HCT116 (cell line): ENCODE data around the gene DACT1. TPM values are rescaled to one million over a fixed set of nuclear protein-coding genes. Genes with fewer than 3 reads are reported as not detected.

ENCODE experiments used
- ATAC-seq: fragments of 200-7000 bp; cut with Tn5 transposase; 2 replicates; pipeline ENCODE4 v1.9.1; 2020; ENCODE audit warnings: mild to moderate bottlenecking, moderate library complexity
- BruUV-seq: library from RNA; stranded (reverse); fragments of 400-500 nt; replicated peaks from 2 replicates; lab custom pipeline; 2021; lab: Mats Ljungman, UMichigan
- CTCF ChIA-PET: fragments of 300-600 bp; sonication (Branson Sonifier 250); formaldehyde crosslinking; loops from one replicate; lab custom pipeline; 2021; ENCODE audit warnings: antibody characterized with exemption; lab: Charles Lee
- POLR2A ChIA-PET: fragments of 300-600, 350-600 bp; sonication (Branson Sonifier 250); formaldehyde crosslinking; loops from one replicate; lab custom pipeline; 2021; ENCODE audit warnings: antibody characterized with exemption; lab: Charles Lee
- RAD21 ChIA-PET, 2 experiments: fragments of 300-600 bp; sonication (Branson Sonifier 250); formaldehyde crosslinking; loops; one replicate each; lab custom pipeline; 2023; ENCODE audit warnings: low total read pairs in 2 of 2; ENCODE audit not compliant: uncharacterized antibody in 2 of 2, unreplicated experiment in 2 of 2, low non-redundant PET in 1 of 2; lab: Charles Lee
- DNase-seq: peaks from one replicate; pipeline ENCODE4 v3.0.0-alpha.2; 2010; ENCODE audit warnings: low read depth, low spot score
- H2AFZ ChIP-seq: fragments of 200-600 bp; shearing (Covaris generic), sonication (generic); 2 replicates; pipeline ENCODE4 v1.6.1; 2017; ENCODE audit warnings: low read depth, mixed run types, mixed read lengths, antibody characterized with exemption, low read length; ENCODE audit not compliant: poor library complexity, severe bottlenecking
- H3K27ac ChIP-seq: 2 replicates; pipeline ENCODE4 v1.5.1; 2012; ENCODE audit warnings: low read depth, low read length
- H3K27me3 ChIP-seq: fragments of 200-600 bp; sonication (generic); 2 replicates; pipeline ENCODE4 v1.6.1; 2016; ENCODE audit warnings: mixed run types, low read length, mixed read lengths; ENCODE audit not compliant: insufficient read depth
- H3K36me3 ChIP-seq, 2 experiments: fragments of 200-500 bp in 1 of 2; fragments of 200-600 bp in 1 of 2; sonication (Bioruptor generic) in 1 of 2; sonication (generic) in 1 of 2; 2 replicates each; pipeline versions ENCODE4 v1.5.1 to v1.6.1; 2014 to 2016; ENCODE audit warnings: low read length in 2 of 2, inconsistent platforms in 1 of 2, mixed read lengths in 1 of 2, mixed run types in 1 of 2; ENCODE audit not compliant: insufficient read depth in 2 of 2, control insufficient read depth in 1 of 2
- H3K4me1 ChIP-seq, 2 experiments: fragments of 200-600 bp in 1 of 2; sonication (generic) in 1 of 2; 2 replicates each; pipeline versions ENCODE4 v1.5.1 to v1.6.1; 2012 to 2017; ENCODE audit warnings: low read length in 2 of 2, inconsistent platforms in 1 of 2, mild to moderate bottlenecking in 1 of 2, mixed read lengths in 1 of 2, mixed run types in 1 of 2, moderate library complexity in 1 of 2; ENCODE audit not compliant: insufficient read depth in 2 of 2, control insufficient read depth in 1 of 2
- H3K4me2 ChIP-seq: fragments of 200-600 bp; sonication (generic); 2 replicates; pipeline ENCODE4 v1.6.1; 2017; ENCODE audit warnings: mixed run types, low read length, mixed read lengths
- H3K4me3 ChIP-seq, 2 experiments: fragments of 200-600 bp in 1 of 2; sonication (generic) in 1 of 2; replicated peaks in 1 of 2; 2 replicates each; pipeline ENCODE4 v1.5.1; 2011 to 2016; ENCODE audit warnings: low read length in 2 of 2, control low read depth in 1 of 2, low read depth in 1 of 2, mild to moderate bottlenecking in 1 of 2, mixed read lengths in 1 of 2, mixed run types in 1 of 2
- H3K79me2 ChIP-seq: fragments of 200-600 bp; sonication (generic); 2 replicates; pipeline ENCODE4 v1.6.1; 2017; ENCODE audit warnings: mild to moderate bottlenecking, mixed run types, low read length, moderate library complexity, mixed read lengths; ENCODE audit not compliant: insufficient read depth
- H3K9ac ChIP-seq: fragments of 200-600 bp; sonication (generic); 2 replicates; pipeline ENCODE4 v1.6.1; 2016; ENCODE audit warnings: low read length, mixed read lengths
- H3K9me2 ChIP-seq: fragments of 200-600 bp; sonication (generic), shearing (Covaris generic); 2 replicates; pipeline ENCODE4 v1.6.1; 2017; ENCODE audit warnings: mixed run types, mild to moderate bottlenecking, moderate library complexity; ENCODE audit not compliant: insufficient read depth
- H3K9me3 ChIP-seq, 2 experiments: fragments of 200-500 bp in 1 of 2; fragments of 200-600 bp in 1 of 2; sonication (Bioruptor generic) in 1 of 2; sonication (generic) in 1 of 2; 2 replicates each; pipeline ENCODE4 v1.6.1; 2014 to 2017; ENCODE audit warnings: low read length in 2 of 2, mixed read lengths in 2 of 2, inconsistent platforms in 1 of 2, low read depth in 1 of 2, mild to moderate bottlenecking in 1 of 2, mixed run types in 1 of 2, moderate library complexity in 1 of 2; ENCODE audit not compliant: control insufficient read depth in 1 of 2, insufficient read depth in 1 of 2
- H4K20me1 ChIP-seq: fragments of 200-600 bp; sonication (generic), shearing (Covaris generic); 2 replicates; pipeline ENCODE4 v1.6.1; 2017; ENCODE audit warnings: mixed run types, mild to moderate bottlenecking, moderate library complexity; ENCODE audit not compliant: insufficient read depth
- ATF3 ChIP-seq: IDR thresholded peaks from 2 replicates; pipeline ENCODE4 v1.6.1; 2012
- CTCF ChIP-seq, 3 experiments: fragments of 200-600 bp in 1 of 3; sonication (generic) in 1 of 3; IDR thresholded peaks in 2 of 3; conservative IDR thresholded peaks in 1 of 3; 2 replicates each; pipeline ENCODE4 v1.5.1; 2012 to 2017; ENCODE audit warnings: low read depth in 2 of 3, low read length in 2 of 3, antibody characterized with exemption in 1 of 3, borderline replicate concordance in 1 of 3, control low read depth in 1 of 3, mild to moderate bottlenecking in 1 of 3, mixed read lengths in 1 of 3, mixed run types in 1 of 3, moderate library complexity in 1 of 3; ENCODE audit not compliant: insufficient read depth in 1 of 3
- EZH2phosphoT487 ChIP-seq: fragments of 200-600 bp; IDR thresholded peaks from 2 replicates; pipeline ENCODE4 v1.6.1; 2018; ENCODE audit warnings: antibody characterized with exemption, borderline replicate concordance
- FOSL1 ChIP-seq: IDR thresholded peaks from 2 replicates; pipeline ENCODE4 v1.6.1; 2012; ENCODE audit warnings: low read depth
- JUND ChIP-seq: IDR thresholded peaks from 2 replicates; pipeline ENCODE4 v1.6.1; 2012
- POLR2A ChIP-seq: IDR thresholded peaks from 2 replicates; pipeline ENCODE4 v1.7.0; 2011; ENCODE audit warnings: borderline replicate concordance; ENCODE audit not compliant: insufficient read depth, insufficient read length; ENCODE audit errors: extremely low read depth
- SP1 ChIP-seq: IDR thresholded peaks from 2 replicates; pipeline ENCODE4 v1.6.1; 2012; ENCODE audit warnings: low read depth
- ZNF274 ChIP-seq: fragments of 200-500 bp; sonication (Bioruptor generic); IDR thresholded peaks from 2 replicates; pipeline ENCODE4 v1.6.1; 2014; ENCODE audit warnings: mild to moderate bottlenecking, low read depth, low read length, inconsistent platforms
- intact Hi-C: fragments of 100-400 bp; cut with micrococcal nuclease; formaldehyde crosslinking; loops from 2 replicates; pipeline ENCODE4 v1.10.0; 2022
- total RNA-seq: library from RNA; stranded (reverse); gene quantifications from one replicate; pipeline ENCODE4 v1.2.1, GENCODE V29; 2021; ENCODE audit not compliant: unreplicated experiment

Gene DACT1
- total RNA-seq, 1 experiment from 2014 or later = 1.6 TPM

GRCh38 chr14:58605465-58605864 lies 32.3 kb upstream of the DACT1 start:
- Histone ChIP-seq H3K9ac (no peak overlapping the region), H2AFZ (no peak overlapping the region), H3K9me3 (no peaks in the 10 kb centered on the region), H3K9me2 (no peaks in the 10 kb centered on the region), H3K4me1 (no peaks in the 10 kb centered on the region)
- CTCF ChIA-PET = no interaction called here
- TF ChIP-seq POLR2A = no peak
- no peak for TF ChIP-seq FOSL1
- no peak for TF ChIP-seq EZH2phosphoT487
- no peak for TF ChIP-seq ZNF274
- TF ChIP-seq ATF3 = no peak
- no peak for TF ChIP-seq SP1
- TF ChIP-seq JUND = no peak
- TF ChIP-seq CTCF (IDR thresholded peaks at IDR 0.05 in 2 of 3, conservative IDR thresholded peaks at IDR 0.05 in 1 of 3; ENCODE audit: borderline replicate concordance in 1 of 3, insufficient read depth in 1 of 3, low read depth in 2 of 3, low read length in 2 of 3) = no peak
- TF ChIP-seq, all 23 proteins: peak for 0
- H3K27me3 ChIP-seq = no peaks in the 10 kb centered on the region
- H3K27ac ChIP-seq = no peak overlapping the region
- no peaks in the 10 kb centered on the region for H3K79me2 ChIP-seq
- H3K4me3 ChIP-seq = no peak overlapping the region
- H3K4me2 ChIP-seq = no peak overlapping the region
- BruUV-seq = no TSS peak
- no peaks in the 10 kb centered on the region for H3K36me3 ChIP-seq
- RAD21 ChIA-PET = no interaction called here
- no peaks in the 10 kb centered on the region for H4K20me1 ChIP-seq
- intact Hi-C loops = no loop called here
- no peak for DNase-seq
- ATAC-seq = no peak
- POLR2A ChIA-PET = no interaction called here
